Osteocyte (in vitro differentiated cells): ENCODE measurements around the gene CACNA1C. TPM values are rescaled to one million over a fixed set of nuclear protein-coding genes. Genes with fewer than 3 reads are reported as not detected.

Experiments
- DNase-seq: peaks from one replicate; pipeline ENCODE4 v3.0.0; 2021; ENCODE audit warnings: mixed read lengths; ENCODE audit not compliant: unreplicated experiment; ENCODE audit errors: extremely low spot score
- H3K27ac Mint-ChIP-seq: one replicate; pipeline ENCODE4 v1.8.0; 2021; ENCODE audit warnings: mild to moderate bottlenecking, mixed read lengths; ENCODE audit not compliant: unreplicated experiment
- H3K27me3 Mint-ChIP-seq: one replicate; pipeline ENCODE4 v1.8.0; 2021; ENCODE audit warnings: mixed read lengths; ENCODE audit not compliant: unreplicated experiment
- H3K36me3 Mint-ChIP-seq: one replicate; pipeline ENCODE4 v1.8.0; 2021; ENCODE audit warnings: mixed read lengths; ENCODE audit not compliant: unreplicated experiment
- H3K4me1 Mint-ChIP-seq: one replicate; pipeline ENCODE4 v1.8.0; 2021; ENCODE audit warnings: mixed read lengths; ENCODE audit not compliant: unreplicated experiment
- H3K4me3 Mint-ChIP-seq: one replicate; pipeline ENCODE4 v1.8.0; 2021; ENCODE audit warnings: mild to moderate bottlenecking, moderate library complexity, mixed read lengths; ENCODE audit not compliant: unreplicated experiment
- H3K9me3 Mint-ChIP-seq: one replicate; pipeline ENCODE4 v1.8.0; 2021; ENCODE audit warnings: mixed read lengths; ENCODE audit not compliant: unreplicated experiment
- total RNA-seq: library from RNA; stranded (reverse); gene quantifications from 2 replicates; pipeline ENCODE4 v1.2.1, GENCODE V29; 2021
- TF ChIP-seq, protein P1 (sequence below): fragments of 200-600 bp; sonication (generic); IDR thresholded peaks from 2 replicates; pipeline ENCODE4 v1.5.0; 2021; ENCODE audit warnings: antibody characterized with exemption, mild to moderate bottlenecking, moderate library complexity

CACNA1C gene
- total RNA-seq, 1 donor from 2014 or later: 67.4 TPM

DNA sequence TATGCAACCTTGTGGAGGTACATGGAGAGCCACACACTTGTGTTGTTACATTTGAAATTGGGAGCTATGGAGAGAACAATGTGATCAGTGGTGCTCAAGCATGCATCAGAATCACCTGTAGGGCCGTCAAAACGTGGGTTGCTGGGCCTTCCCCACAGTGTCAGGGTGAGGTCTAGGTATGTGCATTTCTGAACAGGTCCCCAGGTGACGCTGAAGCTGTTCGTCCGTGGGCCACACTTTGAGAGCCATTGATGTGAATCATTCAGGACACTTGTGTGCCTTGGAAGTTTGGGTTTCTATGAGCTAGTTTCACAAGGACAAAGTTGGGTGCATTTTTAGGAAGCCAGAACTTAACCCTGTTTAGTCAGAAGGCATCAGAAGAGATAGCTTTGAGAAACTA is 450.2 kb downstream of the CACNA1C start:
- Mint-ChIP-seq H3K9me3 (no peaks in the 10 kb centered on the region), H3K27me3 (no peaks in the 10 kb centered on the region), H3K4me3 (no peak overlapping the region), H3K4me1 (peaks cover 9% of the 10 kb centered on the region), H3K36me3 (peaks cover 24% of the 10 kb centered on the region), H3K27ac (no peak overlapping the region)
- TF ChIP-seq, protein P1, sequence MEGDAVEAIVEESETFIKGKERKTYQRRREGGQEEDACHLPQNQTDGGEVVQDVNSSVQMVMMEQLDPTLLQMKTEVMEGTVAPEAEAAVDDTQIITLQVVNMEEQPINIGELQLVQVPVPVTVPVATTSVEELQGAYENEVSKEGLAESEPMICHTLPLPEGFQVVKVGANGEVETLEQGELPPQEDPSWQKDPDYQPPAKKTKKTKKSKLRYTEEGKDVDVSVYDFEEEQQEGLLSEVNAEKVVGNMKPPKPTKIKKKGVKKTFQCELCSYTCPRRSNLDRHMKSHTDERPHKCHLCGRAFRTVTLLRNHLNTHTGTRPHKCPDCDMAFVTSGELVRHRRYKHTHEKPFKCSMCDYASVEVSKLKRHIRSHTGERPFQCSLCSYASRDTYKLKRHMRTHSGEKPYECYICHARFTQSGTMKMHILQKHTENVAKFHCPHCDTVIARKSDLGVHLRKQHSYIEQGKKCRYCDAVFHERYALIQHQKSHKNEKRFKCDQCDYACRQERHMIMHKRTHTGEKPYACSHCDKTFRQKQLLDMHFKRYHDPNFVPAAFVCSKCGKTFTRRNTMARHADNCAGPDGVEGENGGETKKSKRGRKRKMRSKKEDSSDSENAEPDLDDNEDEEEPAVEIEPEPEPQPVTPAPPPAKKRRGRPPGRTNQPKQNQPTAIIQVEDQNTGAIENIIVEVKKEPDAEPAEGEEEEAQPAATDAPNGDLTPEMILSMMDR: no peak
- no peak for DNase-seq

DNA sequence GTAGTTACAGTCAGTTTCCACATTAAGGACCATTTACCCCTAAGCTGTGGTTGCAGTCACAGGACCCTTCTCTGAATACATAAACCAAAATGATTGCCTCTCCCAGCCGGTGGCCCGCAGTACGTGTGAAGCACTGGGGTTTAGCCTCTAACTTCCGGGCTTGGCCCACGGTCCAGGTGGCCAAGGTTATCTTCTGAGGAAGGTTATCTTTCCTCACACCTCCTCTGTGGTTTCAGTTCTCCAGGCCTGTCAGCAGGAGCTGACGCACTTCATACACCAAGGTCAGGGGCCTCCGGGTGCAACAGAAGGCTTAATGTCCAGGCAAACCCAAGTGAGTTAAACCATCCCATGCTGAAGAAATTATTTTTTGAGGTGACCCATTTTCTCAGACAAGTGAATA is 451.0 kb downstream of the CACNA1C start:
- no peaks in the 10 kb centered on the region for H3K9me3 Mint-ChIP-seq
- no peak overlapping the region for H3K4me3 Mint-ChIP-seq
- H3K27ac Mint-ChIP-seq: no peak overlapping the region
- H3K36me3 Mint-ChIP-seq: peaks cover 22% of the 10 kb centered on the region
- H3K4me1 Mint-ChIP-seq: peaks cover 9% of the 10 kb centered on the region
- no peak for DNase-seq
- H3K27me3 Mint-ChIP-seq: no peaks in the 10 kb centered on the region
- TF ChIP-seq, protein P1: no peak

DNA sequence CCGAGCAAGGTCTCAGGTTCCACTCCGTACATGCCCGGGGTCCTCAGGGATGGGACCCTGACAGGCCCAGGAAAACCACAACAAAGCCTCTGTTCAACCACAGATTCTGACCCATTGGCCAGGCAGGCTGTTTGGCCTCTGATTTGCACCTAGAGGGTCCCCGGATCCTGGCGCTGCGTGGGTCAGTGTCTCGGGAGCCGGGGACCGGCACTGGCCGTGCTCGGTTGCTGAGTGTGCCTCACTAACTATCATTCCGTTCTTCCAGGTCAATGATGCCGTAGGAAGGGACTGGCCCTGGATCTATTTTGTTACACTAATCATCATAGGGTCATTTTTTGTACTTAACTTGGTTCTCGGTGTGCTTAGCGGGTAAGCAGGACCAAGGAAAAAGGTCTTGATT is 451.8 kb downstream of the CACNA1C start:
- TF ChIP-seq, protein P1: no peak
- no peak for DNase-seq
- Mint-ChIP-seq H3K27me3 (no peaks in the 10 kb centered on the region), H3K27ac (no peak overlapping the region), H3K4me1 (peaks cover 9% of the 10 kb centered on the region), H3K4me3 (no peak overlapping the region), H3K36me3 (peaks cover 22% of the 10 kb centered on the region), H3K9me3 (no peaks in the 10 kb centered on the region)

DNA sequence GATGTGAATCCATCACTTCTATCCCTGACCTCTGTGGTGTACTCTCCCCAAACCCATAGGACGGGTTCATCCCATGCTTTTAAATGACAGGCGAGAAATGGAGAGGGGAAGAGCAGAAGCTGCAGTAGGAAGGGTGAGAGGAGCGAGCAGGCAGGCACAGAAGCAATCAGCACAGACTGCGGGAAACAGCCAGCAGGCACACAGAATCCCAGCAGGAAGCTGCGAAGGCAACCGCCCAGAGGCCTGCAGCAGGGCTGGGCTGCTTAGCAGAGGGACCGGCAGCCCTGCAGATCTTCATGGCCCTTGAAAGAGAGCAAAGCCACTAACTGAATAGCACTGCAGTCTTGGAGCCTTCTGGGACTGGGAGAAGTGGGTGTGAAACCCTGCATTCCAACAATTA is 455.0 kb downstream of the CACNA1C start:
- Mint-ChIP-seq H3K27ac (no peak overlapping the region), H3K27me3 (no peaks in the 10 kb centered on the region), H3K4me3 (no peak overlapping the region), H3K4me1 (peaks cover 4% of the 10 kb centered on the region), H3K36me3 (peaks cover 28% of the 10 kb centered on the region), H3K9me3 (no peaks in the 10 kb centered on the region)
- no peak for DNase-seq
- TF ChIP-seq, protein P1: no peak

DNA sequence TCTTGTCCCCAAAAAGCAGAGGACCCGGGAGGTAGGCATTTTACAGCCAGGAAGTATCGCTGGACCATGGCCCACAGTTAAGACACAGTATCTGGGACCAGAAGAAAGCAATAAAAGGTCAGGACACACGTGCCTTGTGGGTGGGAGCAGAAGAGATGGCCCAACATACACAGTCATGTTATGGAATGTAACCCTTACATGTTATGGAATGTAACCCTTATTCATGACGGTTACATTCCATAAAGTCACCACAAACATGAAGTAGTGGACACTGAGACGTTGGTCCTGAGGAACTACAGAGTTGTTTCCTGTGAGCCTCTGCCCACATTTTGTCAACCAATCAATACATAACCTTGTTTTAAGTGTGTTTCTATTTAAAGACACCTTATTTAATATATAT is 456.4 kb downstream of the CACNA1C start:
- no peak overlapping the region for H3K27ac Mint-ChIP-seq
- TF ChIP-seq, protein P1: no peak
- peaks cover 26% of the 10 kb centered on the region for H3K36me3 Mint-ChIP-seq
- DNase-seq: no peak
- no peaks in the 10 kb centered on the region for H3K9me3 Mint-ChIP-seq
- H3K4me1 Mint-ChIP-seq: peaks cover 4% of the 10 kb centered on the region
- no peak overlapping the region for H3K4me3 Mint-ChIP-seq
- H3K27me3 Mint-ChIP-seq: no peaks in the 10 kb centered on the region
